ENCODE measurements around the gene QPRT. TPM values are rescaled to one million over a fixed set of nuclear protein-coding genes. Genes with fewer than 3 reads are reported as not detected.
"Not testable (repeated sequence)": the region's sequence is repeated elsewhere in the genome, so short reads cannot be mapped to it uniquely, and the experiment has no call there.

QPRT gene
- total and polyA plus RNA-seq, 4 donors = 79.4 to 143 (median 100) TPM

- Histone ChIP-seq H3K36me3 (ENCODE audit: control insufficient read depth in 4 of 4, insufficient read depth in 3 of 4, low read depth in 1 of 4, low read length in 3 of 4) (no peaks in the 10 kb centered on the region), H3K4me3 (ENCODE audit: low read depth in 1 of 3, low read length in 3 of 3) (no peak overlapping the region), H3K9ac (ENCODE audit: low read depth in 1 of 2, low read length in 2 of 2) (no peak overlapping the region), H3K4me1 (ENCODE audit: control insufficient read depth in 4 of 4, insufficient read depth in 4 of 4, low read length in 3 of 4) (no peaks in the 10 kb centered on the region), H3K27me3 (ENCODE audit: control insufficient read depth in 4 of 4, insufficient read depth in 4 of 4, low read length in 3 of 4) (no peaks in the 10 kb centered on the region), H3K27ac (ENCODE audit: low read depth in 1 of 2, low read length in 2 of 2) (no peak overlapping the region), H3K9me3 (ENCODE audit: control insufficient read depth in 4 of 4, low read length in 3 of 4) (no peaks in the 10 kb centered on the region)
- 66% methylated on average over 2 of the region's 2 CpGs for WGBS
- no peak for TF ChIP-seq HNF4G (IDR thresholded peaks at IDR 0.05)
- no peak for TF ChIP-seq RXRA (IDR thresholded peaks at IDR 0.05)
- no peak for TF ChIP-seq FOXA1 (IDR thresholded peaks at IDR 0.05)
- no peak for TF ChIP-seq TAF1 (conservative IDR thresholded peaks at IDR 0.05)
- TF ChIP-seq REST (IDR thresholded peaks at IDR 0.05) = no peak
- no peak for DNase-seq (ENCODE audit: low spot score)
These were observed 59.5 kb downstream of the QPRT start for GRCh38 chr16:29738514-29738913.

- not testable (repeated sequence) for H3K4me1 ChIP-seq (ENCODE audit: control insufficient read depth in 4 of 4, insufficient read depth in 4 of 4, low read length in 3 of 4); H3K4me3 ChIP-seq (ENCODE audit: low read depth in 1 of 3, low read length in 3 of 3); H3K27ac ChIP-seq (ENCODE audit: low read depth in 1 of 2, low read length in 2 of 2); DNase-seq (ENCODE audit: low spot score); H3K36me3 ChIP-seq (ENCODE audit: control insufficient read depth in 4 of 4, insufficient read depth in 3 of 4, low read depth in 1 of 4, low read length in 3 of 4); H3K27me3 ChIP-seq (ENCODE audit: control insufficient read depth in 4 of 4, insufficient read depth in 4 of 4, low read length in 3 of 4); H3K9ac ChIP-seq (ENCODE audit: low read depth in 1 of 2, low read length in 2 of 2); H3K9me3 ChIP-seq (ENCODE audit: control insufficient read depth in 4 of 4, low read length in 3 of 4)
- WGBS = 79% methylated on average over 6 of the region's 6 CpGs
These were observed 61.1 kb downstream of the QPRT start for GRCh38 chr16:29739927-29740629.

GRCh38 chr16:29740630-29741015, 61.6 kb downstream of the QPRT start:
- DNase-seq (ENCODE audit: low spot score); H3K9me3 ChIP-seq (ENCODE audit: control insufficient read depth in 4 of 4, low read length in 3 of 4); H3K4me3 ChIP-seq (ENCODE audit: low read depth in 1 of 3, low read length in 3 of 3); H3K27ac ChIP-seq (ENCODE audit: low read depth in 1 of 2, low read length in 2 of 2); H3K4me1 ChIP-seq (ENCODE audit: control insufficient read depth in 4 of 4, insufficient read depth in 4 of 4, low read length in 3 of 4); H3K9ac ChIP-seq (ENCODE audit: low read depth in 1 of 2, low read length in 2 of 2); H3K36me3 ChIP-seq (ENCODE audit: control insufficient read depth in 4 of 4, insufficient read depth in 3 of 4, low read depth in 1 of 4, low read length in 3 of 4); H3K27me3 ChIP-seq (ENCODE audit: control insufficient read depth in 4 of 4, insufficient read depth in 4 of 4, low read length in 3 of 4): not testable (repeated sequence)
- WGBS = 66% methylated on average over 11 of the region's 11 CpGs

- Histone ChIP-seq H3K36me3 (ENCODE audit: control insufficient read depth in 4 of 4, insufficient read depth in 3 of 4, low read depth in 1 of 4, low read length in 3 of 4) (no peaks in the 10 kb centered on the region), H3K9me3 (ENCODE audit: control insufficient read depth in 4 of 4, low read length in 3 of 4) (no peaks in the 10 kb centered on the region), H3K27me3 (ENCODE audit: control insufficient read depth in 4 of 4, insufficient read depth in 4 of 4, low read length in 3 of 4) (no peaks in the 10 kb centered on the region), H3K27ac (ENCODE audit: low read depth in 1 of 2, low read length in 2 of 2) (no peak overlapping the region), H3K9ac (ENCODE audit: low read depth in 1 of 2, low read length in 2 of 2) (no peak overlapping the region), H3K4me1 (ENCODE audit: control insufficient read depth in 4 of 4, insufficient read depth in 4 of 4, low read length in 3 of 4) (no peaks in the 10 kb centered on the region), H3K4me3 (ENCODE audit: low read depth in 1 of 3, low read length in 3 of 3) (no peak overlapping the region)
- DNase-seq (ENCODE audit: low spot score) = no peak
- no peak for TF ChIP-seq RAD21 (IDR thresholded peaks at IDR 0.05)
- 87% methylated on average over 7 of the region's 7 CpGs for WGBS
These were observed 63.8 kb downstream of the QPRT start for GRCh38 chr16:29742683-29743275.

All from liver (tissue), 9 donors.